ENCODE data around the gene PEX5L.

PEX5L gene

DNA sequence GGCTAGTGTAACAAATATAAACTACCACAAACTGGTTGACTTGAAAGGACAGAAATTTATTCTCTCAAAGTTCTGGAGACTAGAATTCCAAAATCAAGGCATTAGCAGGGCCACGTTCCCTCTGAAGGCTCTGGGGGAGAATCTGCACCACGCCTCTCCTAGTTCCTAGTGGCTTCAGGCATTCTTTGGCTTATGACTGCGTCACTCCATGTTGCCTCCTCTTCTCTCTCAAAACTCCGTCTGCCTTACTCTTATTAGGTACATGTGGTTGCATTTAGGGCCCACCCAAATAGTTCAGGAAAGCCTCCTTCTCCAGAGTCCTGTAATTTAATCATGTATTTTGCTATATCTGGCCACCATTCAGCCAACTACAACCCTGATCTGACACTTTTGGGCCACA lies 174.8 kb downstream of the PEX5L start:
- Histone ChIP-seq H3K79me1 (ENCODE audit: low read length) (no peaks in the 10 kb centered on the region), H3K27ac (ENCODE audit: low read depth, low read length) (no peak overlapping the region), H2AK5ac (ENCODE audit: low read length) (no peak overlapping the region), H2AFZ (ENCODE audit: insufficient read depth, low read length, poor library complexity) (no peak overlapping the region), H3K36me3 (ENCODE audit: control insufficient read depth in 1 of 2, insufficient read depth in 2 of 2, low read length in 2 of 2) (no peaks in the 10 kb centered on the region), H3K4me1 (ENCODE audit: control insufficient read depth in 1 of 2, insufficient read depth in 2 of 2, low read length in 2 of 2) (no peaks in the 10 kb centered on the region), H3K27me3 (ENCODE audit: insufficient read depth, low read length) (no peaks in the 10 kb centered on the region), H4K12ac (ENCODE audit: low read depth, low read length) (no peak overlapping the region), H3K4me2 (ENCODE audit: low read length) (no peak overlapping the region), H3K9me3 (ENCODE audit: insufficient read depth, low read depth, low read length) (no peaks in the 10 kb centered on the region), H2BK5ac (ENCODE audit: low read depth, low read length, poor library complexity) (no peak overlapping the region), H3K9ac (ENCODE audit: low read length) (no peak overlapping the region), H3K23ac (ENCODE audit: low read length) (no peak overlapping the region), H4K91ac (ENCODE audit: low read depth, low read length) (no peak overlapping the region), H3K4ac (ENCODE audit: low read depth, low read length) (no peak overlapping the region), H3K18ac (ENCODE audit: low read length) (no peak overlapping the region), H3K4me3 (ENCODE audit: low read depth, low read length) (no peak overlapping the region), H2BK12ac (ENCODE audit: low read length) (no peak overlapping the region), H3K79me2 (ENCODE audit: control insufficient read depth, insufficient read depth, low read length, poor library complexity) (no peaks in the 10 kb centered on the region), H2BK120ac (ENCODE audit: insufficient read depth, low read length, poor library complexity) (no peak overlapping the region), H4K8ac (ENCODE audit: low read depth, low read length) (no peak overlapping the region), H3K14ac (ENCODE audit: low read length) (no peak overlapping the region)
- no CpG with 5 or more reads among the region's 4 CpGs for WGBS (ENCODE audit: extremely low coverage, insufficient coverage, insufficient read length)
- DNase-seq, result no peak

DNA sequence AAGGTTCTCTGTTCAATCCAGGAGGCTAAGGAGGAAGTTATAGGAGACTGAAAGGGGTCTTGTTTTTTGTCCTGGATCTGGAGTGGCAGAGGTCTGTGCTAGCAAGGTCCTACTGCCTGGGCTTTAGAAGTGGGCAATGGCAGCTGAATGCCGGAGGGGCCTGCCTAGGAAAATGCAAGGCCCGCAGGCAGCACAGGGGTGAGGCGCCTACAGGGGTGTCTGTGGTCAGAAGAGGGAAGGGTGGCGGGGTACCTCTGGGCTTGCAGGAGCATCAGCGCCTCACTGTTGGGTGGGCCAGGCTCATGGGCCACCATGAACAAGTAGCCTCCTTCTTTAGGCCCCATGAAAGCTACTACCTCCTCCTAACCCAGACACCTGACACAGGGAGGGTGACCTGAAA lies 175.4 kb downstream of the PEX5L start:
- Histone ChIP-seq H3K18ac (ENCODE audit: low read length) (no peak overlapping the region), H3K9me3 (ENCODE audit: insufficient read depth, low read depth, low read length) (no peaks in the 10 kb centered on the region), H3K14ac (ENCODE audit: low read length) (no peak overlapping the region), H2AFZ (ENCODE audit: insufficient read depth, low read length, poor library complexity) (no peak overlapping the region), H4K91ac (ENCODE audit: low read depth, low read length) (no peak overlapping the region), H3K23ac (ENCODE audit: low read length) (no peak overlapping the region), H3K79me2 (ENCODE audit: control insufficient read depth, insufficient read depth, low read length, poor library complexity) (no peaks in the 10 kb centered on the region), H2BK5ac (ENCODE audit: low read depth, low read length, poor library complexity) (no peak overlapping the region), H2AK5ac (ENCODE audit: low read length) (no peak overlapping the region), H3K27me3 (ENCODE audit: insufficient read depth, low read length) (no peaks in the 10 kb centered on the region), H3K27ac (ENCODE audit: low read depth, low read length) (no peak overlapping the region), H3K9ac (ENCODE audit: low read length) (no peak overlapping the region), H3K36me3 (ENCODE audit: control insufficient read depth in 1 of 2, insufficient read depth in 2 of 2, low read length in 2 of 2) (no peaks in the 10 kb centered on the region), H4K8ac (ENCODE audit: low read depth, low read length) (no peak overlapping the region), H2BK120ac (ENCODE audit: insufficient read depth, low read length, poor library complexity) (no peak overlapping the region), H2BK12ac (ENCODE audit: low read length) (no peak overlapping the region), H3K4me3 (ENCODE audit: low read depth, low read length) (no peak overlapping the region), H3K79me1 (ENCODE audit: low read length) (no peaks in the 10 kb centered on the region), H3K4me1 (ENCODE audit: control insufficient read depth in 1 of 2, insufficient read depth in 2 of 2, low read length in 2 of 2) (no peaks in the 10 kb centered on the region), H3K4ac (ENCODE audit: low read depth, low read length) (no peak overlapping the region), H3K4me2 (ENCODE audit: low read length) (no peak overlapping the region), H4K12ac (ENCODE audit: low read depth, low read length) (no peak overlapping the region)
- DNase-seq, result no peak
- WGBS (ENCODE audit: extremely low coverage, insufficient coverage, insufficient read length), result no CpG with 5 or more reads among the region's 5 CpGs

DNA sequence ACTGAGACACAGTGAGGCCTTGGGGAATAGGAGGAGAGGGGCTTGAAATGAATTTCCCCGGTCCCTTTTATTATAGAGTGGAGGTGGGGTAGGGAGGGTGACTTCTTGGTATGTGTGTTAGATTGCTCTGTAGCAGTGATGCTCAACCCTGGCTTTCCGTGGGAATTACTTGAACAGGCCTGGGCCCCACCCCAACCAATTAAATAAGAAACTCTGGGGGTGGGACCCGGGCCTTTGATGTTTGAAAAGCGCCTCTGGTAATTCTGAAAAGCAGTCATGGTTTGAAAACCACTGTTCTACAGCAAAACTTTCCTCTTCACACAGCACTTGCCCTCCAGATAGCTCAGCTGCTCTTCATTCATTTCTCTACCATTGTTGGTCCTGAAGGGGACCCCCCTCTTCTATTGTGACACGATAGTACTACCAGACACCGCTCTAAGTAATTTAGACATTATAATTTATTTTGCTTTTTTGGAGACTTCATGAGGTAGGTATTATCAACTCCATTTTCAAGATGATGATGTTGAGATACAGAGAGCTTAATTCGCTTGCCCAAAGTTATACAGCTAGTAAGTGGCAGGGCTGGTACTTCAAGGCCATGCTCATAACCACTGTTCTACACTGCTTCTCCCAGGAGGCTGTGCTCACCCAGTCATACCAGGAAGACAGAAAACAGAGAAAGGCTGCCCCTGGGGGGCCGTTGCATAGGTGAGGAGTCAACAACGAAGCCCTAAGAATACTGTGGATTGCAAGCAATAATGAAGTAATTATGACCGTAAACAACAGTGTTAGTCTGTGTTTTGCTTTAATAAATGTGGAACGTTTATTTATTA lies 176.2 kb downstream of the PEX5L start:
- no peak overlapping the region for H4K12ac ChIP-seq (ENCODE audit: low read depth, low read length)
- H4K91ac ChIP-seq (ENCODE audit: low read depth, low read length), result no peak overlapping the region
- WGBS (ENCODE audit: extremely low coverage, insufficient coverage, insufficient read length), result no CpG with 5 or more reads among the region's 11 CpGs
- H3K36me3 ChIP-seq (ENCODE audit: control insufficient read depth in 1 of 2, insufficient read depth in 2 of 2, low read length in 2 of 2), result no peaks in the 10 kb centered on the region
- no peak overlapping the region for H3K4ac ChIP-seq (ENCODE audit: low read depth, low read length)
- H3K27me3 ChIP-seq (ENCODE audit: insufficient read depth, low read length), result no peaks in the 10 kb centered on the region
- H3K4me2 ChIP-seq (ENCODE audit: low read length), result no peak overlapping the region
- no peaks in the 10 kb centered on the region for H3K79me2 ChIP-seq (ENCODE audit: control insufficient read depth, insufficient read depth, low read length, poor library complexity)
- H2BK5ac ChIP-seq (ENCODE audit: low read depth, low read length, poor library complexity), result no peak overlapping the region
- no peak overlapping the region for H4K8ac ChIP-seq (ENCODE audit: low read depth, low read length)
- H2AFZ ChIP-seq (ENCODE audit: insufficient read depth, low read length, poor library complexity), result no peak overlapping the region
- H3K18ac ChIP-seq (ENCODE audit: low read length), result no peak overlapping the region
- no peak overlapping the region for H2AK5ac ChIP-seq (ENCODE audit: low read length)
- no peak overlapping the region for H3K4me3 ChIP-seq (ENCODE audit: low read depth, low read length)
- no peak for DNase-seq
- H2BK120ac ChIP-seq (ENCODE audit: insufficient read depth, low read length, poor library complexity), result no peak overlapping the region
- no peaks in the 10 kb centered on the region for H3K79me1 ChIP-seq (ENCODE audit: low read length)
- no peak overlapping the region for H3K23ac ChIP-seq (ENCODE audit: low read length)
- H3K4me1 ChIP-seq (ENCODE audit: control insufficient read depth in 1 of 2, insufficient read depth in 2 of 2, low read length in 2 of 2), result no peaks in the 10 kb centered on the region
- no peak overlapping the region for H3K9ac ChIP-seq (ENCODE audit: low read length)
- no peak overlapping the region for H3K27ac ChIP-seq (ENCODE audit: low read depth, low read length)
- H2BK12ac ChIP-seq (ENCODE audit: low read length), result no peak overlapping the region
- H3K9me3 ChIP-seq (ENCODE audit: insufficient read depth, low read depth, low read length), result no peaks in the 10 kb centered on the region
- H3K14ac ChIP-seq (ENCODE audit: low read length), result no peak overlapping the region

DNA sequence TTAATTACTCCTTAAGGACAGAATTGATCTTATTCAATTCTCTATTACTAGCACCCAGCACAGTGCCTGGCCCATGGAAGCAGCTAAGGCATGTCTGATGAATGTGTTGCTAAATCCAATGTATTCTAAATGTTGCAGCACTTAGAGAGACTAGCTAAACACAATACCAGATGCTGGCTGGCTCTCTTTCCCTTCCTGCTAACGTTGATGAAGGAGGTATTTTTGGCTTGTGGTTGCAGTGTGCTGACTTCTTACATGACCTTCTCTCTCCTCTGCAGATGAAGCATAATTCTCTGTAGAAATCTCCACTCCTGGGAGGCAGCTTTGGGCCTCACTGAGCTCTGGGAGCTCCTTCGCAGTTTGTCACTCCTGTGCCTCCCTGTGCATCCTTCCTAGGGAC lies 183.6 kb downstream of the PEX5L start:
- Histone ChIP-seq H4K12ac (ENCODE audit: low read depth, low read length) (no peak overlapping the region), H3K36me3 (ENCODE audit: control insufficient read depth in 1 of 2, insufficient read depth in 2 of 2, low read length in 2 of 2) (no peaks in the 10 kb centered on the region), H3K23ac (ENCODE audit: low read length) (no peak overlapping the region), H4K8ac (ENCODE audit: low read depth, low read length) (no peak overlapping the region), H2AK5ac (ENCODE audit: low read length) (no peak overlapping the region), H2BK5ac (ENCODE audit: low read depth, low read length, poor library complexity) (no peak overlapping the region), H2BK12ac (ENCODE audit: low read length) (no peak overlapping the region), H3K79me1 (ENCODE audit: low read length) (no peaks in the 10 kb centered on the region), H4K91ac (ENCODE audit: low read depth, low read length) (no peak overlapping the region), H3K79me2 (ENCODE audit: control insufficient read depth, insufficient read depth, low read length, poor library complexity) (no peaks in the 10 kb centered on the region), H3K9me3 (ENCODE audit: insufficient read depth, low read depth, low read length) (no peaks in the 10 kb centered on the region), H3K4me2 (ENCODE audit: low read length) (no peak overlapping the region), H3K18ac (ENCODE audit: low read length) (no peak overlapping the region), H2AFZ (ENCODE audit: insufficient read depth, low read length, poor library complexity) (no peak overlapping the region), H3K4ac (ENCODE audit: low read depth, low read length) (no peak overlapping the region), H3K27me3 (ENCODE audit: insufficient read depth, low read length) (no peaks in the 10 kb centered on the region), H3K27ac (ENCODE audit: low read depth, low read length) (no peak overlapping the region), H3K14ac (ENCODE audit: low read length) (no peak overlapping the region), H3K4me3 (ENCODE audit: low read depth, low read length) (no peak overlapping the region), H3K4me1 (ENCODE audit: control insufficient read depth in 1 of 2, insufficient read depth in 2 of 2, low read length in 2 of 2) (no peaks in the 10 kb centered on the region), H3K9ac (ENCODE audit: low read length) (no peak overlapping the region), H2BK120ac (ENCODE audit: insufficient read depth, low read length, poor library complexity) (no peak overlapping the region)
- DNase-seq, result no peak
- WGBS (ENCODE audit: extremely low coverage, insufficient coverage, insufficient read length), result no CpG with 5 or more reads among the region's 2 CpGs

Measured in trophoblast cell (in vitro differentiated cells and primary cell).